Nephron (organoid): ENCODE data around the gene CMTM4.
"Not testable (repeated sequence)": the region's sequence is repeated elsewhere in the genome, so short reads cannot be mapped to it uniquely, and the experiment has no call there.

ENCODE experiments used
- H3K27ac Mint-ChIP-seq, 3 experiments: 2 replicates each; pipeline ENCODE4 v1.8.0; 2020; ENCODE audit warnings: mixed read lengths in 3 of 3, mild to moderate bottlenecking in 2 of 3, moderate library complexity in 1 of 3
- H3K27me3 Mint-ChIP-seq: 2 replicates; pipeline ENCODE4 v1.8.0; 2021; ENCODE audit warnings: low read depth, mild to moderate bottlenecking, moderate library complexity, mixed read lengths
- H3K36me3 Mint-ChIP-seq: 2 replicates; pipeline ENCODE4 v1.8.0; 2020; ENCODE audit warnings: low read depth, mixed read lengths
- H3K4me1 Mint-ChIP-seq: 2 replicates; pipeline ENCODE4 v1.8.0; 2020; ENCODE audit warnings: mixed read lengths
- H3K4me3 Mint-ChIP-seq, 3 experiments: 2 replicates each; pipeline ENCODE4 v1.8.0; 2020; ENCODE audit warnings: mild to moderate bottlenecking in 3 of 3, mixed read lengths in 3 of 3, moderate library complexity in 2 of 3
- H3K9me3 Mint-ChIP-seq: 2 replicates; pipeline ENCODE4 v1.8.0; 2020; ENCODE audit warnings: mixed read lengths
- TF ChIP-seq, protein P1 (sequence below), 3 experiments: fragments of 200-600 bp; sonication (generic); IDR thresholded peaks; one replicate each; pipeline ENCODE4 v1.5.0; 2021; ENCODE audit warnings: antibody characterized with exemption in 3 of 3; ENCODE audit not compliant: unreplicated experiment in 3 of 3

CMTM4 gene

DNA sequence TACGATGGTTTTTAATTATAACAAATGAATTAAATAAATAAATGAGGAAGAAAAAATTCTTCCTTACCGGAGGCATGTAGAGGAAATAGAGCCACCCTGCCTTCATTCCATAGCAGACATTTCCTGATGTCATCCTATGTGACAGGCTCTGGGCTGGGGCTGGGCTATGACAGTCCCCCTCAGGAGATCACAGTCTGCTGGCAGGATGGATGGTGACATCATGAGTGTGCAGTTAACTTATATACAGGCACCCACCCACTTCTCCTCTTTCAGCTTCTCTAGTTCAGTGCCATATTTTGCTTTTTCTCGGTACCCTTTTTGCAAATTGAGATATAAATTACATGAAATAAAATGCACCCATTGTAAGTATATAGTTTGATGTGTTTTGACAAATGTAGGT lies 98.4 kb downstream of the CMTM4 start:
- Mint-ChIP-seq H3K9me3 (no peaks in the 10 kb centered on the region), H3K4me3 (no peak overlapping the region), H3K36me3 (no peaks in the 10 kb centered on the region), H3K27ac (no peak overlapping the region), H3K27me3 (peaks cover 4% of the 10 kb centered on the region), H3K4me1 (peaks cover 13% of the 10 kb centered on the region)
- TF ChIP-seq, protein P1, sequence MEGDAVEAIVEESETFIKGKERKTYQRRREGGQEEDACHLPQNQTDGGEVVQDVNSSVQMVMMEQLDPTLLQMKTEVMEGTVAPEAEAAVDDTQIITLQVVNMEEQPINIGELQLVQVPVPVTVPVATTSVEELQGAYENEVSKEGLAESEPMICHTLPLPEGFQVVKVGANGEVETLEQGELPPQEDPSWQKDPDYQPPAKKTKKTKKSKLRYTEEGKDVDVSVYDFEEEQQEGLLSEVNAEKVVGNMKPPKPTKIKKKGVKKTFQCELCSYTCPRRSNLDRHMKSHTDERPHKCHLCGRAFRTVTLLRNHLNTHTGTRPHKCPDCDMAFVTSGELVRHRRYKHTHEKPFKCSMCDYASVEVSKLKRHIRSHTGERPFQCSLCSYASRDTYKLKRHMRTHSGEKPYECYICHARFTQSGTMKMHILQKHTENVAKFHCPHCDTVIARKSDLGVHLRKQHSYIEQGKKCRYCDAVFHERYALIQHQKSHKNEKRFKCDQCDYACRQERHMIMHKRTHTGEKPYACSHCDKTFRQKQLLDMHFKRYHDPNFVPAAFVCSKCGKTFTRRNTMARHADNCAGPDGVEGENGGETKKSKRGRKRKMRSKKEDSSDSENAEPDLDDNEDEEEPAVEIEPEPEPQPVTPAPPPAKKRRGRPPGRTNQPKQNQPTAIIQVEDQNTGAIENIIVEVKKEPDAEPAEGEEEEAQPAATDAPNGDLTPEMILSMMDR (IDR thresholded peaks at IDR 0.05; ENCODE audit: unreplicated experiment in 3 of 3): no peak

DNA sequence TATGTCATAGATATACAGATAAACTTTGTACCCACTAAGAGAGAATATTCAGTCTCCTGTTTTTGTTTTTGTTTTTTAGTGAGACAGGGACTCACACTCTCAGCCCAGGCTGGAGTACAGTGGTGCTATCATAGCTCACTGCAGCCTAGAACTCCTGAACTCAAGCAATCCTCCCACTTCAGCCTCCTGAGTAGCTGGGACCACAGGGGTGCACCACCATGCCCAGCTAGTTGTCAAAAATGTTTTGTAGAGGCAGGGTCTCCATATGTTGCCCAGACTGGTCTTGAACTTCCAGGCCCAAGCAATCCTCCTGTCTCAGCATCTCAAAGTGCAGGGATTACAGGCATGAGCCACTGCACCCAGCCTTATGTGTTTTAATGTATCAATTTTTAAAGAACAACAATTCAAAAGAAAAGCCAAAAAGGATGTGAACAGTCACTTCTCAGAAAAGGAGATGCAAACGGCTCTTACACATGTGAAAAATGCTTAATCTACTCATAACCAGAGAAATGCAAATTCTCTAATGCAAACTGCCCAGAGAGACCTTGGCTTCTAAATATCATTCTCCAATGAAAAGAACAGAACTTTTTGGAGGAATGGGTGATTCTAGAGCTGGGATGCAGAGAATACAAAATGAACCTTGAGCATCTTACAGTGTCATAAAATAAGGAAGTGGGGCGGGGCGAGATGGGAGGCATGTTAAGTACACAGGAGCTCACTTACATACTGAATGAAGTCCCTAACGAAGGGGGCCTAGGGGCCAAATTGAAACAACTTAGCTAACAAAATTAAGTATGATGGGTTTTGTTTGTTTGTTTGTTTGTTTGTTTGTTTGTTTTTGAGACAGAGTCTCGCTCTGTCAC lies 99.3 kb downstream of the CMTM4 start:
- TF ChIP-seq, protein P1 (IDR thresholded peaks at IDR 0.05; ENCODE audit: unreplicated experiment in 3 of 3): no peak
- Mint-ChIP-seq H3K27ac (no peak overlapping the region), H3K9me3 (no peaks in the 10 kb centered on the region), H3K4me3 (no peak overlapping the region), H3K4me1 (peaks cover 8% of the 10 kb centered on the region), H3K36me3 (no peaks in the 10 kb centered on the region), H3K27me3 (peaks cover 4% of the 10 kb centered on the region)

DNA sequence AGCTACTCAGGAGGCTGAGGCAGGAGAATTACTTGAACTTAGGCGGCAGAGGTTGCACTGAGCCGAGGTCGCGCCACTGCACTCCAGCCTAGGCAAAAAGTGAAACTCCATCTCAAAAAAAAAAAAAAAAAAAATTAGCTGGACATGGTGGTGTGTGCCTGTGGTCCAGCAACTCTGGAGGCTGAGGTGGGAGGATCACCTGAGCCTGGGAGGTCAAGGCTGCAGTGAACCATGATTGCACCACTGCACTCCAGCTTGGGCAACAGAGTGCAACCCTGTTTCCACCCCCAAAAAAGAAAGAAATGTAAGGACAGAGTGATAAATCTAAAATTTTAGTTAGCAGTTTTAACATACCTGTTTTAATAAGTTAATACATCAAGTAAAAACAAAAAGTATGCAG lies 100.0 kb downstream of the CMTM4 start:
- H3K36me3 Mint-ChIP-seq, H3K27ac Mint-ChIP-seq, H3K4me3 Mint-ChIP-seq, H3K4me1 Mint-ChIP-seq, H3K27me3 Mint-ChIP-seq, H3K9me3 Mint-ChIP-seq: not testable (repeated sequence)

DNA sequence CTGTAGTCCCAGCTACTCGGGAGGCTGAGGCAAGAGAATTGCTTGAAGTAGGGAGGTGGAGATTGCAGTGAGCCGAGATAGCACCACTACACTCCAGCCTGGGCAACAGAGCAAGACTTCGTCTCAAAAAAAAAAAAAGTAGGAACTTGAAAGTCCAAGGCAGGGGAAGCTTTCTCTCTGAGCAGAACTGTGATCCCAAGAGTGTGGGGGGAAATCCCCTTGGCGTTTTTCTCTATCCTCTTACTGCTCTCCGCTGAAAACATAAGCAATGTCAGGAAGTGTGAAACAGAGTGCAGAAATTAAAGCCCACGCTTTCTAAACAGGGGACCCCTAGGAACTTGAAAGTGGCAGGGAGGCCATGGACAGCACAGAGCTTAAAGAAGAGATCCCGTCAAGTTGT lies 101.8 kb downstream of the CMTM4 start:
- H3K4me1 Mint-ChIP-seq: no peaks in the 10 kb centered on the region
- no peaks in the 10 kb centered on the region for H3K36me3 Mint-ChIP-seq
- no peaks in the 10 kb centered on the region for H3K9me3 Mint-ChIP-seq
- no peaks in the 10 kb centered on the region for H3K27me3 Mint-ChIP-seq
- no peak overlapping the region for H3K27ac Mint-ChIP-seq
- no peak overlapping the region for H3K4me3 Mint-ChIP-seq
- TF ChIP-seq, protein P1 (IDR thresholded peaks at IDR 0.05; ENCODE audit: unreplicated experiment in 3 of 3): no peak

DNA sequence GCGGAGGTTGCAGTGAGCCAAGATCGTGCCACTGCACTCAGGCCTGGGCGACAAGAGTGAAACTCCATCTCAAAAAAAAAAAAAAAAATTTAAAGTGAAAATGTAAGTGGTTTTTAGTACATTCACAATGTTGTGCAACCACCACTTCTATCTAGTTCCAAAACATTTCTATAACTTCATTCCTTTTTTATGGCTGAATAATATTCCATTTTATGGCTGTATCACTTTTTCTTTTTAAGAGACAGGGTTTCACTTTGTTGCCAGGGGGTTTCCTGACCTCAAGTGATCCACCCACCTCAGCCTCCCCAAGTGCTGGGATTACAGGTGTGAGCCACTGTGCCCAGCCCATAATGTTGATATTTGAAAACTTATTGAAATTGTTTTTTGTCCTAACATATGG lies 103.7 kb downstream of the CMTM4 start:
- no peak overlapping the region for H3K4me3 Mint-ChIP-seq
- H3K4me1 Mint-ChIP-seq: no peaks in the 10 kb centered on the region
- TF ChIP-seq, protein P1 (IDR thresholded peaks at IDR 0.05; ENCODE audit: unreplicated experiment in 3 of 3): no peak
- H3K36me3 Mint-ChIP-seq: no peaks in the 10 kb centered on the region
- H3K27me3 Mint-ChIP-seq: no peaks in the 10 kb centered on the region
- H3K27ac Mint-ChIP-seq: no peak overlapping the region
- H3K9me3 Mint-ChIP-seq: no peaks in the 10 kb centered on the region

DNA sequence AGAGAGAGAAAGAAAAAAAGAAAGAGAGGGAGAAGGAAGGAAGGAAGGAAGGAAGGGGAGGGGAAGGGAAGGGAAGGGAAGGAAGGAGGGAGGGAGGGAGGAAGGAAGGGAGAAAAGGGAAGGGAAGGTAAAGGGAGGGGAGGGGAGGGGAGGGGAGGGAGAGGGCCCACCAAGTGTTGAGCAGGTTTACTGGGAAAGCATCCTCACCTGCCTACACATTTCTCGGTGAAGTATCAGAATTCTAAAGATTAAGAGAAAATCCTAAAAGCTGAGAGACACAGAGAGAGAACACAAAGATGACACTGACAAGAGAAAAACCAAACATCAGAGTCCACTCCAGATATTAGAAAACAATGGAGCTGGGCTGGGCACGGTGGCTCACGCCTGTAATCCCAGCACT lies 104.3 kb downstream of the CMTM4 start:
- Mint-ChIP-seq H3K4me3 (no peak overlapping the region), H3K27ac (no peak overlapping the region), H3K9me3 (no peaks in the 10 kb centered on the region), H3K36me3 (no peaks in the 10 kb centered on the region), H3K4me1 (no peaks in the 10 kb centered on the region), H3K27me3 (no peaks in the 10 kb centered on the region)
- TF ChIP-seq, protein P1 (IDR thresholded peaks at IDR 0.05; ENCODE audit: unreplicated experiment in 3 of 3): no peak
